GM21390 (cell line): Measurements from ENCODE around the gene TNFSF4.
A peak's percentile ranks its signal among the peaks of the same experiment; 100 is the strongest.
"Not testable (repeated sequence)": the region's sequence is repeated elsewhere in the genome, so short reads cannot be mapped to it uniquely, and the experiment has no call there.

Experiments
- ATAC-seq: cut with Tn5 transposase; IDR thresholded peaks from one replicate; pipeline ENCODE4 v1.9.1; 2021; ENCODE audit not compliant: unreplicated experiment

Gene TNFSF4

GRCh38 chr1:173206816-173207568 is at the start of gene TNFSF4:
Gene TNFSF4 (minus strand): TSS chr1:173207331. CDS start chr1:173207176, 155 bp downstream.
- ATAC-seq, result no peak

GRCh38 chr1:173255214-173255813 is 48.2 kb upstream of the TNFSF4 start:
- no peak for ATAC-seq

- no peak for ATAC-seq
These were observed 45.9 kb upstream of the TNFSF4 start for GRCh38 chr1:173253046-173253445.

- ATAC-seq, result no peak
These were observed 42.2 kb upstream of the TNFSF4 start for GRCh38 chr1:173249349-173249748.

- no peak for ATAC-seq
These were observed 41.3 kb upstream of the TNFSF4 start for GRCh38 chr1:173248247-173248940.

GRCh38 chr1:173245892-173246291 is 38.8 kb upstream of the TNFSF4 start:
- no peak for ATAC-seq

GRCh38 chr1:173243300-173243699 is 36.2 kb upstream of the TNFSF4 start:
- no peak for ATAC-seq

GRCh38 chr1:173241528-173242347 is 34.6 kb upstream of the TNFSF4 start:
- no peak for ATAC-seq

- ATAC-seq, result no peak
These were observed 33.5 kb upstream of the TNFSF4 start for GRCh38 chr1:173240609-173241008.

GRCh38 chr1:173239058-173239457 is 31.9 kb upstream of the TNFSF4 start:
- ATAC-seq, result no peak

- ATAC-seq, result no peak
These were observed 27.8 kb upstream of the TNFSF4 start for GRCh38 chr1:173234899-173235298.

GRCh38 chr1:173234434-173234833 is 27.3 kb upstream of the TNFSF4 start:
- not testable (repeated sequence) for ATAC-seq

GRCh38 chr1:173229031-173229430 is 21.9 kb upstream of the TNFSF4 start:
- ATAC-seq, result not testable (repeated sequence)

- ATAC-seq, result peak; percentile 50
These were observed 17.8 kb upstream of the TNFSF4 start for GRCh38 chr1:173224949-173225348.

GRCh38 chr1:173224280-173224892 is 17.3 kb upstream of the TNFSF4 start:
- peak; percentile 31 for ATAC-seq

- ATAC-seq, result no peak
These were observed 15.9 kb upstream of the TNFSF4 start for GRCh38 chr1:173223031-173223380.

GRCh38 chr1:173222149-173223030 is 15.3 kb upstream of the TNFSF4 start:
- ATAC-seq, result peak; percentile 38

- no peak for ATAC-seq
These were observed 13.0 kb upstream of the TNFSF4 start for GRCh38 chr1:173220157-173220556.

GRCh38 chr1:173213665-173214064 is 6.5 kb upstream of the TNFSF4 start:
- ATAC-seq, result no peak
